Body of pancreas (tissue), 4 donors: Measurements from ENCODE around the gene PPFIA4. TPM values are rescaled to one million over a fixed set of nuclear protein-coding genes. Genes with fewer than 3 reads are reported as not detected.

Source experiments
- ATAC-seq: fragments of 150-250 bp; one replicate; pipeline ENCODE4 v1.9.1; 2016
- DNase-seq, 4 donors: peaks; one replicate each; pipeline ENCODE4 v3.0.0-alpha.2; 2019
- H3K27ac ChIP-seq, 4 donors: fragments of 200-600 bp; sonication (generic); 1 replicate in 3 of 4; 2 replicates in 1 of 4; pipeline versions ENCODE4 v1.5.1 to v1.6.1; 2016 to 2019; ENCODE audit warnings: mild to moderate bottlenecking in 1 of 4, mixed read lengths in 1 of 4, moderate library complexity in 1 of 4
- H3K27me3 ChIP-seq, 2 donors: fragments of 200-600 bp; sonication (generic); one replicate each; pipeline ENCODE4 v1.6.0; 2016; ENCODE audit warnings: mild to moderate bottlenecking in 1 of 2
- H3K36me3 ChIP-seq, 2 donors: fragments of 200-600 bp; sonication (generic); replicated peaks in 1 of 2; 2 replicates each; pipeline ENCODE4 v1.5.1; 2016; ENCODE audit warnings: low read depth in 2 of 2; ENCODE audit not compliant: insufficient read depth in 1 of 2
- H3K4me1 ChIP-seq: fragments of 200-600 bp; sonication (generic); one replicate; pipeline ENCODE4 v1.6.0; 2016
- H3K4me3 ChIP-seq, 2 donors: fragments of 200-600 bp; sonication (generic); 1 replicate in 1 of 2; 2 replicates in 1 of 2; pipeline ENCODE4 v1.5.1; 2016 to 2019
- H3K9me3 ChIP-seq, 3 donors: fragments of 200-600 bp; sonication (generic); 1 replicate in 2 of 3; 2 replicates in 1 of 3; pipeline ENCODE4 v1.5.1; 2016
- CTCF ChIP-seq, 7 experiments: fragments of 450-650 bp in 4 of 7; fragments of 200-600 bp in 3 of 7; sonication (generic) in 3 of 7; IDR thresholded peaks; one replicate each; pipeline ENCODE4 v1.5.1; 2016 to 2019; ENCODE audit warnings: antibody characterized with exemption in 7 of 7
- POLR2A ChIP-seq, 3 donors: fragments of 450-650 bp; IDR thresholded peaks; one replicate each; pipeline ENCODE4 v1.6.1; 2016; ENCODE audit warnings: antibody characterized with exemption in 3 of 3, mild to moderate bottlenecking in 2 of 3
- WGBS, 2 donors: methylation state at CpG; one replicate each; pipeline ENCODE4 v1.1.5; 2017; 5-methylcytosine and 5-hydroxymethylcytosine counted together
- intact Hi-C: fragments of 100-400 bp; cut with DNase I; formaldehyde crosslinking; loops from one replicate; pipeline ENCODE4 v1.15.1; 2023
- total RNA-seq, 2 donors: library from RNA; depleted of rRNA; stranded (reverse); fragments of >200 nt; gene quantifications; one replicate each; pipeline ENCODE4 v1.1.0, GENCODE V29; 2016

Gene PPFIA4
- total RNA-seq, 2 donors from 2014 or later: not detected

- WGBS, 2 donors: 8 to 21% methylated on average over 23 to 44 of the region's 46 CpGs
- ATAC-seq (peak; percentile 3), DNase-seq (no peak)
- H3K4me3 ChIP-seq: no peak overlapping the region
- TF ChIP-seq POLR2A (IDR thresholded peaks at IDR 0.05) (peak in 1 of 3 donors; percentile 2), CTCF (IDR thresholded peaks at IDR 0.05) (no peak)
- no peak overlapping the region for H3K27ac ChIP-seq
- no peaks in the 10 kb centered on the region for H3K9me3 ChIP-seq
- H3K27me3 ChIP-seq: no peaks in the 10 kb centered on the region
- peaks cover 17% of the 10 kb centered on the region for H3K4me1 ChIP-seq
- H3K36me3 ChIP-seq: peaks cover 3 to 9% of the 10 kb centered on the region in 2 donors
- intact Hi-C loops: no loop called here
These were observed 674 bp downstream of the PPFIA4 start for GRCh38 chr1:203026666-203027663.

GRCh38 chr1:203028067-203028783, 1.9 kb downstream of the PPFIA4 start:
- H3K36me3 ChIP-seq: peaks cover 0 to 7% of the 10 kb centered on the region in 2 donors
- WGBS, 2 donors: 78 to 85% methylated on average over 9 of the region's 9 CpGs
- peaks cover 17% of the 10 kb centered on the region for H3K4me1 ChIP-seq
- no peak for DNase-seq
- H3K4me3 ChIP-seq: no peak overlapping the region
- TF ChIP-seq POLR2A (IDR thresholded peaks at IDR 0.05) (no peak), CTCF (IDR thresholded peaks at IDR 0.05) (no peak)
- no peak overlapping the region for H3K27ac ChIP-seq
- intact Hi-C loops: no loop called here
- no peaks in the 10 kb centered on the region for H3K27me3 ChIP-seq
- no peaks in the 10 kb centered on the region for H3K9me3 ChIP-seq
- no peak for ATAC-seq

GRCh38 chr1:203028784-203029553, 2.7 kb downstream of the PPFIA4 start:
- no peak for ATAC-seq
- 64 to 67% methylated on average over 8 to 13 of the region's 13 CpGs for WGBS, 2 donors
- no peaks in the 10 kb centered on the region for H3K9me3 ChIP-seq

GRCh38 chr1:203031467-203031866, 5.2 kb downstream of the PPFIA4 start:
- Histone ChIP-seq H3K4me1 (peaks cover 10% of the 10 kb centered on the region), H3K9me3 (no peaks in the 10 kb centered on the region), H3K36me3 (no peaks in the 10 kb centered on the region), H3K4me3 (no peak overlapping the region), H3K27me3 (no peaks in the 10 kb centered on the region), H3K27ac (no peak overlapping the region)
- DNase-seq (no peak), ATAC-seq (no peak)
- intact Hi-C loops: no loop called here
- TF ChIP-seq CTCF (IDR thresholded peaks at IDR 0.05): peak in 1 of 7 experiments; percentile 10
- no peak for TF ChIP-seq POLR2A (IDR thresholded peaks at IDR 0.05)
- WGBS, 2 donors: 71 to 79% methylated on average over 6 of the region's 6 CpGs

More at GRCh38 chr1:203028784-203029553, 2.7 kb downstream of the PPFIA4 start:
- Histone ChIP-seq H3K4me3 (no peak overlapping the region), H3K36me3 (peaks cover 0 to 2% of the 10 kb centered on the region in 2 donors), H3K4me1 (peaks cover 17% of the 10 kb centered on the region), H3K27me3 (no peaks in the 10 kb centered on the region), H3K27ac (no peak overlapping the region)
- intact Hi-C loops: no loop called here
- no peak for DNase-seq
- TF ChIP-seq CTCF (IDR thresholded peaks at IDR 0.05): no peak
- no peak for TF ChIP-seq POLR2A (IDR thresholded peaks at IDR 0.05)
